ENCODE measurements around the gene CD300H. TPM values are rescaled to one million over a fixed set of nuclear protein-coding genes. Genes with fewer than 3 reads are reported as not detected.
A peak's percentile ranks its signal among the peaks of the same experiment; 100 is the strongest.

CD300H gene
- polyA plus RNA-seq, 3 donors, result 57.9 to 148 (median 84.7) TPM

DNA sequence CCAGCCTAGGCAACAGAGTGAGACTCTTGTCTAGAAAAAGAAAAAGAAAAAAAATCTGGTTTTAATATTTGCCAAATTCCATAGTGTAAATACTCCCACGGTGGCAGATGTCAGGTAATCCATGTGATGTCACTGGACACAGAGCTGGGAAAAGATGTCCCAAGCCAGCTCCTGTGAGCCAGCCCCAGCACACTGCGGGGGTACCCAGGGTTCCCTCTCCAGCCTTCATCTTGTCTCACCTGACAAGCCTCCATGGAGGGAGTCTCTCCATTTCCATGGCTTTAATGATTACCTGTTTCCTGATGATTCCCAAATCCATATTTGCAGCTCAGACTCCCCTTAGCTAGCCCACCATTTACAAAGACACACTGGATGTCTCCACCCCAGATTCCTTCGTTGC, 40.6 kb downstream of the CD300H start:
- peaks cover 8 to 16% of the 10 kb centered on the region in 2 donors for H3K9me3 ChIP-seq (replicated peaks in 1 of 2; ENCODE audit: control insufficient read depth in 1 of 2, insufficient read depth in 1 of 2, low read length in 2 of 2)
- WGBS (ENCODE audit: insufficient coverage), result 100% methylated on average over 2 of the region's 3 CpGs
- no peak overlapping the region for H3K9ac ChIP-seq (ENCODE audit: insufficient read depth, low read length, poor library complexity, severe bottlenecking)
- peak overlapping the region in 1 of 3 experiments; percentile 94 for H3K4me3 ChIP-seq (replicated peaks in 1 of 3; ENCODE audit: low read depth in 2 of 3, low read length in 3 of 3)
- peaks cover 0 to 3% (median 0%) of the 10 kb centered on the region in 3 donors for H3K27me3 Mint-ChIP-seq (ENCODE audit: low read depth in 3 of 3)
- H3K36me3 Mint-ChIP-seq, result peaks cover 68 to 78% of the 10 kb centered on the region in 2 donors
- peak overlapping the region; percentile 35 to 63 for H3K4me3 Mint-ChIP-seq
- peaks cover 96% of the 10 kb centered on the region for H3K79me2 ChIP-seq (ENCODE audit: insufficient read depth, low read length)
- no peak overlapping the region for H2AFZ ChIP-seq (ENCODE audit: insufficient read depth, low read depth, low read length, poor library complexity, severe bottlenecking)
- peak overlapping the region; percentile 93 to 98 for H3K27ac ChIP-seq (ENCODE audit: low read depth in 1 of 2, low read length in 2 of 2)
- no peaks in the 10 kb centered on the region for H4K20me1 ChIP-seq (ENCODE audit: insufficient read depth, low read length)
- no peaks in the 10 kb centered on the region for H3K27me3 ChIP-seq (ENCODE audit: control insufficient read depth in 2 of 2, insufficient read depth in 2 of 2, low read length in 2 of 2)
- H3K4me1 ChIP-seq (ENCODE audit: control insufficient read depth in 1 of 2, insufficient read depth in 2 of 2, low read length in 2 of 2), result peaks cover 98 to 100% of the 10 kb centered on the region in 2 donors
- DNase-seq, result no peak
- peak overlapping the region; percentile 97 to 100 (median 98) for H3K27ac Mint-ChIP-seq
- H3K36me3 ChIP-seq (replicated peaks in 1 of 2; ENCODE audit: control insufficient read depth in 1 of 2, insufficient read depth in 2 of 2, low read length in 2 of 2), result peaks cover 45 to 60% of the 10 kb centered on the region in 2 donors
- TF ChIP-seq, protein P1, sequence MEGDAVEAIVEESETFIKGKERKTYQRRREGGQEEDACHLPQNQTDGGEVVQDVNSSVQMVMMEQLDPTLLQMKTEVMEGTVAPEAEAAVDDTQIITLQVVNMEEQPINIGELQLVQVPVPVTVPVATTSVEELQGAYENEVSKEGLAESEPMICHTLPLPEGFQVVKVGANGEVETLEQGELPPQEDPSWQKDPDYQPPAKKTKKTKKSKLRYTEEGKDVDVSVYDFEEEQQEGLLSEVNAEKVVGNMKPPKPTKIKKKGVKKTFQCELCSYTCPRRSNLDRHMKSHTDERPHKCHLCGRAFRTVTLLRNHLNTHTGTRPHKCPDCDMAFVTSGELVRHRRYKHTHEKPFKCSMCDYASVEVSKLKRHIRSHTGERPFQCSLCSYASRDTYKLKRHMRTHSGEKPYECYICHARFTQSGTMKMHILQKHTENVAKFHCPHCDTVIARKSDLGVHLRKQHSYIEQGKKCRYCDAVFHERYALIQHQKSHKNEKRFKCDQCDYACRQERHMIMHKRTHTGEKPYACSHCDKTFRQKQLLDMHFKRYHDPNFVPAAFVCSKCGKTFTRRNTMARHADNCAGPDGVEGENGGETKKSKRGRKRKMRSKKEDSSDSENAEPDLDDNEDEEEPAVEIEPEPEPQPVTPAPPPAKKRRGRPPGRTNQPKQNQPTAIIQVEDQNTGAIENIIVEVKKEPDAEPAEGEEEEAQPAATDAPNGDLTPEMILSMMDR (IDR thresholded peaks at IDR 0.05), result no peak
- peak overlapping the region; percentile 84 for H3K4me2 ChIP-seq (replicated peaks; ENCODE audit: extremely low read depth, low read length, poor library complexity, severe bottlenecking)
- intact Hi-C loops (cut with micrococcal nuclease), result no loop called here
- peaks cover 97% of the 10 kb centered on the region for H3K4me1 Mint-ChIP-seq
- peaks cover 5 to 14% (median 9%) of the 10 kb centered on the region in 7 donors for H3K9me3 Mint-ChIP-seq

GRCh38 chr17:74525781-74526288, 41.5 kb downstream of the CD300H start:
- peaks cover 8 to 16% of the 10 kb centered on the region in 2 donors for H3K9me3 ChIP-seq (replicated peaks in 1 of 2; ENCODE audit: control insufficient read depth in 1 of 2, insufficient read depth in 1 of 2, low read length in 2 of 2)
- over 99% methylated on average over 14 of the region's 14 CpGs for WGBS (ENCODE audit: insufficient coverage)
- intact Hi-C loops (cut with micrococcal nuclease), result no loop called here
- peaks cover 98 to 100% of the 10 kb centered on the region in 2 donors for H3K4me1 ChIP-seq (ENCODE audit: control insufficient read depth in 1 of 2, insufficient read depth in 2 of 2, low read length in 2 of 2)
- peak overlapping the region; percentile 84 for H3K4me2 ChIP-seq (replicated peaks; ENCODE audit: extremely low read depth, low read length, poor library complexity, severe bottlenecking)
- H3K36me3 Mint-ChIP-seq, result peaks cover 69 to 83% of the 10 kb centered on the region in 2 donors
- H3K4me1 Mint-ChIP-seq, result peaks cover 97% of the 10 kb centered on the region
- peak overlapping the region in 1 of 3 experiments; percentile 62 for H3K4me3 ChIP-seq (replicated peaks in 1 of 3; ENCODE audit: low read depth in 2 of 3, low read length in 3 of 3)
- peaks cover 45 to 60% of the 10 kb centered on the region in 2 donors for H3K36me3 ChIP-seq (replicated peaks in 1 of 2; ENCODE audit: control insufficient read depth in 1 of 2, insufficient read depth in 2 of 2, low read length in 2 of 2)
- H2AFZ ChIP-seq (ENCODE audit: insufficient read depth, low read depth, low read length, poor library complexity, severe bottlenecking), result no peak overlapping the region
- H3K27me3 Mint-ChIP-seq (ENCODE audit: low read depth in 3 of 3), result no peaks in the 10 kb centered on the region
- no peak for DNase-seq
- no peaks in the 10 kb centered on the region for H3K27me3 ChIP-seq (ENCODE audit: control insufficient read depth in 2 of 2, insufficient read depth in 2 of 2, low read length in 2 of 2)
- TF ChIP-seq, protein P1 (IDR thresholded peaks at IDR 0.05), result no peak
- H3K9ac ChIP-seq (ENCODE audit: insufficient read depth, low read length, poor library complexity, severe bottlenecking), result no peak overlapping the region
- H3K27ac ChIP-seq (ENCODE audit: low read depth in 1 of 2, low read length in 2 of 2), result peak overlapping the region; percentile 72 to 98
- H3K27ac Mint-ChIP-seq, result peak overlapping the region; percentile 73 to 100 (median 99)
- no peaks in the 10 kb centered on the region for H4K20me1 ChIP-seq (ENCODE audit: insufficient read depth, low read length)
- peak overlapping the region; percentile 36 to 71 for H3K4me3 Mint-ChIP-seq
- H3K79me2 ChIP-seq (ENCODE audit: insufficient read depth, low read length), result peaks cover 94% of the 10 kb centered on the region
- peaks cover 5 to 14% (median 11%) of the 10 kb centered on the region in 7 donors for H3K9me3 Mint-ChIP-seq
